Suppressor macrophage (primary cell): ENCODE results near the gene METTL25B.

Experiments used
- DNase-seq, 4 experiments: peaks; one replicate each; pipeline ENCODE4 v3.0.0-alpha.2; 2020 to 2022

Gene METTL25B

GRCh38 chr1:156700736-156701531 is 27.3 kb upstream of the METTL25B start:
- DNase-seq: no peak

DNA sequence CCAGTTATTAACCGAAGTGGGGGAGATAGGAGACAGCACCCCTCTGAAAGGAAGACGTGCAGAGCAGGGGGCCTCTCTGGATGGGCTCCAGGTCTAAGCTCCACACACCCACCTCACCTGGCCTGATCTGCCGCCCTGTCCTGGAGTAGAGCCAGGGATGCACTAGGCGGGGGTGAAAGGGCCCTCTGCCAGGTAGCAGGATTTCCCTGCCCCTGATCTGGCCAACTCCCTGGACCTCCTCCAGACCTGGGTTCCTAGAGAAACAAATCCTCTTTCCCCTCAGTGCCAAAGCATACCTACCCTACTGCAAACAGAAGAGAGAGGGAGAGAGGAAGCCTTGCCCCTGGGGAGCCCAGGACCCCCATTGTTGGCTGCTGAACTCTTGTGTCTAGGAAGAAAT is 24.9 kb upstream of the METTL25B start:
- no peak for DNase-seq

- DNase-seq: peak in 1 of 4 experiments; percentile 22
Observed at GRCh38 chr1:156703741-156704140, 24.5 kb upstream of the METTL25B start.

- DNase-seq: no peak
Observed at GRCh38 chr1:156704166-156704711, 24.0 kb upstream of the METTL25B start.

GRCh38 chr1:156704930-156705320 is 23.3 kb upstream of the METTL25B start:
- peak; percentile 58 to 76 (median 70) for DNase-seq

DNA sequence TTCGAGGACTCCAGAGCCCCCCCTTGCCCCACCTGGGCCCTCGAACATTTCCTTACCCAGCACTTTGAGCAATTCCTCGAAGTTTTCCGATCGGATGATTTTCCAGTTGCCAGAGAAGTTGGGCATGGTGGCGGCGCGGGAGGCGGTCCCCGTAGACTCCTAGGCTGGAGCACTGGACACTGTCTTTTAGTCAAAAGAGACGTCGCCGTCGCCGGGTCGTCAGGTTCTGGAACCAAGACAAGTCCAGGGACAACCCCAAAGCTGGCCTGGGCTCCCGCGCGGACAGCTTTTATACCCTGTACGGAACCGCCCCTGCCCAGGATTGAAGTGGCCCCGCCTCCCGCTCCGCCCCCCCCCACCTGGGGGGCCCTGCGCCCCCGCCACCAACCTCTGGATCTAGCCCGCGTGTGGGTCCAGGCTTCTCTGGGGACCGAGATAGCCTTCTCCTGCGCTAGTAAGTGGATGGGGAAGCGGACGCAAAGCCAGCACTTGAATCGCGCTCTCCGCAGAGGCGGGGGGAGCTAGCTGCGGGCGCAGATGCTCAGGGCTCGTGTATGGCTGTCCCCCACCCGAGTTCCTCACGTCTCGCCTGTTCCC is 22.9 kb upstream of the METTL25B start, which contains the start of gene CRABP2:
CRABP2 (minus strand) TSS at position 263 of the 597 bp plus-strand sequence; CDS start at position 126, 137 bp downstream.
- peak; percentile 63 to 77 (median 72) for DNase-seq

DNA sequence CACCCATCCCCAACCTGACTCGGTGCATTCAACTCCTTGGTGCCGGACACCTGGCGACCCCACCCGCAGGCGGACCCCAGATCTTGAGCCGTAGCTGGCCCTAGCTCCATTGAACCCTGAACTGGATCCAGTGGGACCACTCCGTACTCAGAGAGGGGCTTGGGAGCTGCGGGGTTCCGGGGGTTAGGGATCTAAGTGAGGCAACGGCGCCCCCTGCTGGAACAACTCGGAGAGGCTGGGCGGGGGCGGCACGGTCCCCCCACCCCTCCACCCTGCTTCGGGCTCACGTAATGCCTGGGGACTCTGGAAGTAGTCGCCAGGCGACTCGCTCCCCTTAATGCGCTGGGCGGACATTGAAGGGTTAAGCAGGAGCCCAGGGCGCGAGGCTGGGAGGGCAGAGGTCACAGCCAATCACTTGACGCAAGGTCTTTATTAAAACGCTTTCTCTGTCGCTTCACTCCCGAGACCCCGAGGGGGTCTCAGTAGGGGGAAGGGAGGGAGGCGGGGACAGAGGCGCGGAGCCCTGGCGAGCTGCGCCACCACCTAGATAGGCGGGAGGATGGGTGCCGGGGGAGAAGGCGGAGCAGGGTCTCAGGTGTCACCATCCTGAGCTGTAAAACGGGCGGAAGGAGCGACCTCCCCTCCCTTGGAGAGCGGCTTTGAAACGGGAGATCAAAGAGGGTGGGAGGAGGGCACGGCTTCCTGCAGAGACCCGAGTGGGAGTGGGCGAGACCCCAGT is 22.2 kb upstream of the METTL25B start:
- peak; percentile 70 to 87 (median 79) for DNase-seq

GRCh38 chr1:156706657-156707416 is 21.4 kb upstream of the METTL25B start:
- peak in 1 of 4 experiments; percentile 22 for DNase-seq

DNA sequence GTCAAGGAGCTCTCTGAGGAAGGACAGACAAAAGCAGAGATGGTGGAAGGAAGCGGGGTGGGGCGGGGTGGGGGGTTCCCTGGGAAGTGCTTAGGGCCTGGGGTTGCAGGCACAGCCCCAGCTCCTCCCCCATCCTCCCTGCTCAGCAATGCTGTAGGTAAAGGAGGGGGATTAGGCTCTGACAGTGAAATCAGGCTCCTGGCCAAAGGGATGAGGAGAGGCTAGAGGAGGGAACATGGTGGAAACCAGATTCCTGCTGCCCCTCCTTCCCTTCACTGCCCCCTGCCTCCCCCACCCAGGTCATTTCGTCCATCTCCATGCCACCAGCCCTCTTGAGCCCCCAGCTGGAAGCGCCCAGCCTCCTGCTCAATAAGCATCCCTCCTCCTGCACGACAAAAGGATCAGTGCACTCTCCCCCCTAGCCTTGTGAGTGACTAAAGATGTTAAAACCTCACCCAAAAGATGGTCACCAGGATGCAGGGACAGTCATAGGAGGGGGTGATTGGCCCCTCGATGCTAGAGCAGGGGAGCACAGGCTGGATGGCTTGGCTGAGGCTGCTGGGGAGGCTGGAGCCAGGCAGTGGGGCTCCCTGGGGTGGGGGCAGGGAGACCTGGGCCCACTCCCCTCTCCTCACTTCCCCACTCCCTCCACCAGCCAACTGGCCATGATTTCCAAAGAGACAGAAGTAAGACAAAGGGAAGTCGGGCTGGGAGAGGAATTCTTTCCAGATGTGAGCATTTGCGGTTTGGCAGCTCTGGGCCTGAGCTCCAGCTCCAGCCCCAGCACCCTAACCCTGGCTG is 20.7 kb upstream of the METTL25B start:
- DNase-seq: no peak

GRCh38 chr1:156708218-156708661 is 20.0 kb upstream of the METTL25B start:
- no peak for DNase-seq

- DNase-seq: no peak
Observed at GRCh38 chr1:156709031-156709430, 19.2 kb upstream of the METTL25B start.

DNA sequence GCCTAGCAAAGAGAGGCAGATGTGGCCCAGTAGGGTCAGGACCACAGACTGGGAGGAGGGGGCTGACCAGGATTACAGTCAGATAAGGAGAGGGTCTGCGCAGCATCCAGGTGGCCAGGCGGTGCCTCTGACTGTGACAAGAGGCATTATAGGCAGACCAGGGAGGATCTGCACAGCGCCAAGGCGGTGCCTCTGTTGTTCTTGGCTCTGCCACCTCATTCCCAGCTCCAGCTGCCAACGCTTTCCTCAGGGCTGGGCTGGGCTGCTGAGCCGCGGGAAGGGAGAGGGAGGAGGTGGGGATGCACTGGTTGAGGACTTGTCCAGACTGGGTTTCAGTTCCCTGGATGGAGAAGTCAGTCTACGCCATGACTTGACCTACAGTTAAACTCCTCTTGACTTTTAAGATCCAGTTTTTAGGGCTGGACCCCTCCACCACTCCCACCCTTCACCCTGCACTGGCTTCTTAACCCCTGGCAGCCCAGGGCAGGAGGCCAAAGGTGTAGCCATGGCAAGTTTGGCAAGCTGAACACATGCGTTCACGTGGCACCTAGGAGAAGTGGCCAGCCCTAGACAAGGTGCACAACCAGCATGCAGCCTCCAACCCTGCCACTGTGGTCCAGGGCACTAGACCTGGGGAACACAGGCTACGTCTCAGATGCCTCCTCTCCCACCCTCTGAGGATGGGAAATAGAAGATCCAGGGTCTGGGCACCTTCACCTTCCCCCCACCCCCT is 18.3 kb upstream of the METTL25B start:
- peak in 1 of 4 experiments; percentile 12 for DNase-seq

DNA sequence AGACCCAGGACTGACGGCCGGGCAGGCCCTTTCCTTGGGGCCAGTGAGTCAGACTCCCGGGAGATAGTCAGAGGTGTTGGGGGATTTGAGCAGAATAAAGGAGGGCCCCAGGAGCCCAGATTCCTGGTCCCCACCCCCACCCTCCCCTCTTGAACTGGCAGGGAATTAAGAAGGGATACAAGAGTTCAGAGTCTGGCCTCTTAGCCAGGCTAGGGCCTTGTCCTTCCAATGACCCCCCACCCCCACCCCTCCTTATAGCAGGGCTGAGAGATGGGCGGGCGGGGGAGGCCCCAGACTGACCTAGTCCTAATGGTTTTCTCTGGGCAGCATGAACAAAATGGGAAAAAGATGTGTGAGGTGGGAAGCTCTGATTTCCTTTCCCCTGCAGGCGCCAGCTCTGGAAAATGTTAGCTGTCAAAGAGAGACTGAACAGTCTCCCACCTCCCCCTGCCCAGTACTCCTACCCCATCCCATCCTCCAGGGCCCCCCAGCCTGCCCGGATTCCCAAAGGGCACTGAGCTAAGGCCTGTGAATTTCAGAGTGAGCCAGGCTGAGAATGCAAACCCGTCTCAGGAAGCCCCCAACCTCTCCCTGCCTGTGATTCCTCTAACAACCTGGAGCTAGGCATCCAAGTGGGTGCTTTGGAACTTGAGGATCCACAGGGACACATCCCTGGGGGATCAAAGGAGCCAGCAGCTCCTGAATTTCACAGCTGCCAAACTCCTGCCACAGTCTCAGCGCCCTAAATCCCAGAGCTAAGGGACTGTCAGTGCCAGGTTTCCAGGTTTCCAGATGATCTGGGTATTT is 17.1 kb upstream of the METTL25B start:
- no peak for DNase-seq

DNA sequence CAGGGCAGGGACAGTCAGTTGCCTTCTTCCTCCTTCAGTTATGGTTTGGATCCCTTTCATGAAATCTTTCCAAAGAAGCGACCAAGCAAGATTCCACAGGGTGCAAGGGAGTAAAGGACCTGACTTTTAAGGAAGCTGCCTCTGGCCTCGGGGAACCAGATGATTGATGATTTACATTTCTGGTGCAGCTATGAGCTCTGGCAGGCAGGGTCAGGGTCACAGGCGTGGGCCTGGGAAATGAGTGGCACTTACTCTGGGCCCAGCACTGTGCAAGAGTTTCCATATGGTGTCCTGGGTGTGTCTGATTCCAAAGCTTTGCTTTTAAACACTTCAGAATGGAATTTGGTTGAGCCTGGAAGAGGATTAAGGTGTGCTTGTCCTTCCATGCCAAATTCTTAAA is 15.6 kb upstream of the METTL25B start:
- DNase-seq: no peak

DNA sequence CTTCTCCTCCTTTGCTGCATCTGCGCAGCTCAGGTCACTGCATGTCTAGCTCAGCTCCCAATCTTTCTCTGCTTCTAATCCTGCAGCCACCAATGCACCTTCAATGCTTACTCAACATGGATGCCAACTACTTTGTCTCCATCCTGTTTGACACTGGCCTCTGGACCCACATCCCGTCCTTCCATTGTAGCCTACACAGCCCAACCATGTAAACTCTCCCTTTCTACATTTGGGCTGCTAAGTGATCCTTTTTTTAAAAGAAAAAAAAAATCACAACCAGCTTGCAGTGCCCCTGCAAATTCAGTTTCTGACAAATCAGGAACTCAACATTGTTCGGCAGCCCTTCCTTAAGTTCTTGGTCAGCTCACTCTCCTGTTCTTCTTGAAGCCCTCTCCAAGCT is 13.4 kb upstream of the METTL25B start:
- no peak for DNase-seq

- DNase-seq: no peak
Observed at GRCh38 chr1:156717351-156717750, 10.9 kb upstream of the METTL25B start.

DNA sequence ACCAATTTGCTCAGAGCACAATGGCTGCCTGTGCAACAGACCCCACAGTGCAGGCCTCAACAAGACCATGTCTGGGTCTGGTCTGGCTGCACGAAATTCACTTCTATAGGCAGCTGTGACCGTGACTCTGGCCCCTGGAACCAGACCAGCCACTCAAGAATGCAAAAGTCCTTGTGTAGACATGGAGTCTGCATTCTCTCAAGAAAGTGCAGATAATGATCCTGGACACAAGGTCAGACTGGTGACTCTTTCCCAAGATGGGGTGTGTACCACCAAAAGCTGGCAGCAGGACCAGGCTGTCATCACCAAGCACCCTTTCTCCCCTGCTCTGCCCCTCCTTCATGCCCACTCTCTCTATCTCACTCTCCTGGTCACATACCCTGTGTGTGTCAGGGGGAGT is 7.1 kb upstream of the METTL25B start:
- DNase-seq: no peak

GRCh38 chr1:156721535-156721934 is 6.7 kb upstream of the METTL25B start:
- no peak for DNase-seq

DNA sequence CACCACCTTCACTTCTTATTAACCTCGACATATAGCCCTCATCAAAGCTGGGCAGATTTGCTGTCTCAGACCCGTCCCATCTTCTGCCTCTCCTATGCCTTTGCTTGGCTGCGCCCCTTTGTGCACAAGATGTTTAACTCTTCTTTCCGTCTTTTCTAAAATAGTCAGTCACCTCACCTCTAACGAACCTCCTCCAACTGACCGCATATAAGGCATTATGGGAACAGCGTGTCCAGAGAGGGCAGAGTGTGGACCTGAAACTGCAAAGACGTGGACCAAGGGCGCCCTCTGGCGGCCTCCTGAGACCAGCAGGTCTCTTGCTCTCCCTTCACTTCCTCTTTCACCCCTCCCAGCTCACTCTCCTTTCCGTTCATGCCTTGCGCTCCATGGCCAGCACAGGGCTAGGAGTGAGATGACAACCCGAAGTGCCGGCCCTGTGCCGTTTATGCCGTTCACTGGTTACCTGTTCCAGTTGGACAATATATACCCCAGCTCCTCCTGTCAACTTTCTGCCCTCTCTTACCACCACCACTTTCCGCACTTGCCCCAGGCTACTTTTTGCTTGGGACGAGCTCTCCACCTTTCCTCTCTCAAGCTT is 2.5 kb upstream of the METTL25B start:
- peak; percentile 94 to 97 (median 94) for DNase-seq
